ENCODE measurements around the gene MAN2A1.

DNA sequence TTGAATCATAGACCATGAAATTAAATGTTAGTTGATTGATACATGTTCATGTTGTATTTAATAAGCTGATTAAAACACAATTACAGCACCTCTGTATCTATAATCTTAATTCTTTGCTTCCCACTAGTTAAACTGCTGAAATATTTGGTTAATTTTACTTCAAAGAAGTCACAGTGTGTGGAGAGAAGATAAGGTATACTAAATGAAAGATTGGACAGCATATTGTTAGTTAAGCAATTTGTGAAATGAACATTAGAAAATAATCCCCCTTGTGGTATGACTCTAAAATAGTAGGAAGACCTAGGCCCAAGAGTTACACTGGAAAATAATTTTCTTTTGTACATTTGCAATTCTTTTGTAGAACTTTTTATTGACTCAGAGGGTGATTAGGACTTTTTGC, 30.3 kb downstream of the MAN2A1 start:
- TF ChIP-seq, protein P1, sequence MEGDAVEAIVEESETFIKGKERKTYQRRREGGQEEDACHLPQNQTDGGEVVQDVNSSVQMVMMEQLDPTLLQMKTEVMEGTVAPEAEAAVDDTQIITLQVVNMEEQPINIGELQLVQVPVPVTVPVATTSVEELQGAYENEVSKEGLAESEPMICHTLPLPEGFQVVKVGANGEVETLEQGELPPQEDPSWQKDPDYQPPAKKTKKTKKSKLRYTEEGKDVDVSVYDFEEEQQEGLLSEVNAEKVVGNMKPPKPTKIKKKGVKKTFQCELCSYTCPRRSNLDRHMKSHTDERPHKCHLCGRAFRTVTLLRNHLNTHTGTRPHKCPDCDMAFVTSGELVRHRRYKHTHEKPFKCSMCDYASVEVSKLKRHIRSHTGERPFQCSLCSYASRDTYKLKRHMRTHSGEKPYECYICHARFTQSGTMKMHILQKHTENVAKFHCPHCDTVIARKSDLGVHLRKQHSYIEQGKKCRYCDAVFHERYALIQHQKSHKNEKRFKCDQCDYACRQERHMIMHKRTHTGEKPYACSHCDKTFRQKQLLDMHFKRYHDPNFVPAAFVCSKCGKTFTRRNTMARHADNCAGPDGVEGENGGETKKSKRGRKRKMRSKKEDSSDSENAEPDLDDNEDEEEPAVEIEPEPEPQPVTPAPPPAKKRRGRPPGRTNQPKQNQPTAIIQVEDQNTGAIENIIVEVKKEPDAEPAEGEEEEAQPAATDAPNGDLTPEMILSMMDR (optimal IDR thresholded peaks at IDR 0.05 in 1 of 3, IDR thresholded peaks at IDR 0.05 in 1 of 3, conservative IDR thresholded peaks at IDR 0.05 in 1 of 3; ENCODE audit: extremely low read depth in 1 of 3, insufficient read depth in 2 of 3, low read length in 3 of 3) = no peak
- TF ChIP-seq EZH2 (IDR thresholded peaks at IDR 0.05; ENCODE audit: low read length) = no peak

All from keratinocyte (primary cell).